ENCODE results near the gene TIPARP. TPM values are rescaled to one million over a fixed set of nuclear protein-coding genes. Genes with fewer than 3 reads are reported as not detected.

The TIPARP gene
- total and polyA plus RNA-seq, 2 of the 13 experiments (the other 11 are each of a cell fraction or from before 2014, with no cell fraction given) = 7.3 to 19.7 TPM

DNA sequence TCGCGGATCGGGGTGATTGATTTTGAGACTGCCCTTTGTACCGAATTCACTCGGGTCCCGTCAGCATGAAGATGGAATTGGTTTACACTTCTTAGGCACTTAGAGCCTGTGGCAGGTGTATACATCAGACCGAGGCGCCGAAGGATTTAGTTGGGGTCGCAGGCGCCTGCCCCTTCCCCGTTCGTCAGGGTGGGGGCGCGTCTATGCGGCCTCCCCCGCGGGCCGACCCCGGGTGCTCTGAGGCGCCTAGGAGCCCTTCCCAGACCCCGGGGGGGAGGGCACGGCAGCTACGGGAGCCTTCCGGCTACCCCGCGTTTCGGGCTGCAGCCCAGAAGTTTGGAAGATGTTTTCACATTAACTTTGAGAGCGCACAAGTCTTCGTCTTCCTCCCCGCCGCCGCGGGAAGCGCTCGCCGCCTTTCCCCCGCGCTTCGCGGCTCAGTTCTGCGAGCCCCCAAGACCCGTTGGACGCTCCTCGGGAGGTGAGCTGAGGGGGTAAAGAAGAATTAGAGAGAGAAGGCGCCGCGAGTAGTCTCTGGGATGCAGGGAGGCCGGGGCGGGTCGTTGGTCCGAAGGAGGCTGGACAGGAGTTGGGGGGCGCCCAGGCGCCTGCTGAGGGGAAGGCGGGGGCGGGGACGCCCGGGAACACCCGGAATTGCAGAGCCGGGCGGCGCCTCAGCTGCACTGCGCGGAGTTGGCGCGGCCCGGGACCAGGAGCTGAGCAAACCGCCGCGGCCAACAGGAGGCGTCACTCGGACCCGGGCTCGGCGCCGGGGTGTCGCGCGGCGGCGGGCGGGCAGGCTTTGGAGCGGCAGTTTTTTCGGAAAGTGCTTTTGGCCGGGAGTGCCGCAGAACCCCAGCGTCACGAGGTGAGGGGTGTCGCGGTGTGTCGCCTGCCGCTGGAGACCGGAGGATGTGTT lies 780 bp downstream of the TIPARP start (continued):
- TF ChIP-seq, protein P1, sequence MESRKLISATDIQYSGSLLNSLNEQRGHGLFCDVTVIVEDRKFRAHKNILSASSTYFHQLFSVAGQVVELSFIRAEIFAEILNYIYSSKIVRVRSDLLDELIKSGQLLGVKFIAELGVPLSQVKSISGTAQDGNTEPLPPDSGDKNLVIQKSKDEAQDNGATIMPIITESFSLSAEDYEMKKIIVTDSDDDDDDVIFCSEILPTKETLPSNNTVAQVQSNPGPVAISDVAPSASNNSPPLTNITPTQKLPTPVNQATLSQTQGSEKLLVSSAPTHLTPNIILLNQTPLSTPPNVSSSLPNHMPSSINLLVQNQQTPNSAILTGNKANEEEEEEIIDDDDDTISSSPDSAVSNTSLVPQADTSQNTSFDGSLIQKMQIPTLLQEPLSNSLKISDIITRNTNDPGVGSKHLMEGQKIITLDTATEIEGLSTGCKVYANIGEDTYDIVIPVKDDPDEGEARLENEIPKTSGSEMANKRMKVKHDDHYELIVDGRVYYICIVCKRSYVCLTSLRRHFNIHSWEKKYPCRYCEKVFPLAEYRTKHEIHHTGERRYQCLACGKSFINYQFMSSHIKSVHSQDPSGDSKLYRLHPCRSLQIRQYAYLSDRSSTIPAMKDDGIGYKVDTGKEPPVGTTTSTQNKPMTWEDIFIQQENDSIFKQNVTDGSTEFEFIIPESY (CRISPR knock-in tag; IDR thresholded peaks at IDR 0.05) = no peak
- no peak for TF ChIP-seq PAWR (CRISPR knock-in tag; IDR thresholded peaks at IDR 0.05; ENCODE audit: borderline replicate concordance)
- peak; percentile 38 for TF ChIP-seq HNRNPLL (IDR thresholded peaks at IDR 0.05; ENCODE audit: low read depth, low read length, poor library complexity, severe bottlenecking)
- TF ChIP-seq CHD2 (IDR thresholded peaks at IDR 0.05; ENCODE audit: low read depth, low read length) = no peak
- no peak for TF ChIP-seq ZNF780A (CRISPR knock-in tag; IDR thresholded peaks at IDR 0.05)
- no peak for TF ChIP-seq NCOR1 (IDR thresholded peaks at IDR 0.05; ENCODE audit: borderline replicate concordance, low read length)
- no peak for TF ChIP-seq ZKSCAN5 (CRISPR knock-in tag; IDR thresholded peaks at IDR 0.05)
- peak; percentile 58 for TF ChIP-seq AGO2 (optimal IDR thresholded peaks at IDR 0.05; ENCODE audit: low read depth, low read length)
- TF ChIP-seq NR2F6 (IDR thresholded peaks at IDR 0.05) = no peak
- TF ChIP-seq NR2F6 (CRISPR knock-in tag; IDR thresholded peaks at IDR 0.05) = no peak
- TF ChIP-seq RORA (CRISPR knock-in tag; IDR thresholded peaks at IDR 0.05) = no peak
- TF ChIP-seq ADNP (CRISPR knock-in tag; IDR thresholded peaks at IDR 0.05) = peak; percentile 98
- TF ChIP-seq HMG20B (CRISPR knock-in tag; conservative IDR thresholded peaks at IDR 0.05) = no peak
- no peak for TF ChIP-seq ZNF354B (CRISPR knock-in tag; IDR thresholded peaks at IDR 0.05)
- TF ChIP-seq, protein P2, sequence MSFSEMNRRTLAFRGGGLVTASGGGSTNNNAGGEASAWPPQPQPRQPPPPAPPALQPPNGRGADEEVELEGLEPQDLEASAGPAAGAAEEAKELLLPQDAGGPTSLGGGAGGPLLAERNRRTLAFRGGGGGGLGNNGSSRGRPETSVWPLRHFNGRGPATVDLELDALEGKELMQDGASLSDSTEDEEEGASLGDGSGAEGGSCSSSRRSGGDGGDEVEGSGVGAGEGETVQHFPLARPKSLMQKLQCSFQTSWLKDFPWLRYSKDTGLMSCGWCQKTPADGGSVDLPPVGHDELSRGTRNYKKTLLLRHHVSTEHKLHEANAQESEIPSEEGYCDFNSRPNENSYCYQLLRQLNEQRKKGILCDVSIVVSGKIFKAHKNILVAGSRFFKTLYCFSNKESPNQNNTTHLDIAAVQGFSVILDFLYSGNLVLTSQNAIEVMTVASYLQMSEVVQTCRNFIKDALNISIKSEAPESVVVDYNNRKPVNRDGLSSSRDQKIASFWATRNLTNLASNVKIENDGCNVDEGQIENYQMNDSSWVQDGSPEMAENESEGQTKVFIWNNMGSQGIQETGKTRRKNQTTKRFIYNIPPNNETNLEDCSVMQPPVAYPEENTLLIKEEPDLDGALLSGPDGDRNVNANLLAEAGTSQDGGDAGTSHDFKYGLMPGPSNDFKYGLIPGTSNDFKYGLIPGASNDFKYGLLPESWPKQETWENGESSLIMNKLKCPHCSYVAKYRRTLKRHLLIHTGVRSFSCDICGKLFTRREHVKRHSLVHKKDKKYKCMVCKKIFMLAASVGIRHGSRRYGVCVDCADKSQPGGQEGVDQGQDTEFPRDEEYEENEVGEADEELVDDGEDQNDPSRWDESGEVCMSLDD (CRISPR knock-in tag; IDR thresholded peaks at IDR 0.05; ENCODE audit: borderline replicate concordance) = peak; percentile 34; the same call in 1 of the 2 replicates
- no peak for TF ChIP-seq ZEB1 (IDR thresholded peaks at IDR 0.05; ENCODE audit: insufficient replicate concordance, low read depth)
- no peak for TF ChIP-seq FOXK2 (IDR thresholded peaks at IDR 0.05)
- no peak for TF ChIP-seq ZNF589 (CRISPR knock-in tag; conservative IDR thresholded peaks at IDR 0.05)
- TF ChIP-seq, protein P3, sequence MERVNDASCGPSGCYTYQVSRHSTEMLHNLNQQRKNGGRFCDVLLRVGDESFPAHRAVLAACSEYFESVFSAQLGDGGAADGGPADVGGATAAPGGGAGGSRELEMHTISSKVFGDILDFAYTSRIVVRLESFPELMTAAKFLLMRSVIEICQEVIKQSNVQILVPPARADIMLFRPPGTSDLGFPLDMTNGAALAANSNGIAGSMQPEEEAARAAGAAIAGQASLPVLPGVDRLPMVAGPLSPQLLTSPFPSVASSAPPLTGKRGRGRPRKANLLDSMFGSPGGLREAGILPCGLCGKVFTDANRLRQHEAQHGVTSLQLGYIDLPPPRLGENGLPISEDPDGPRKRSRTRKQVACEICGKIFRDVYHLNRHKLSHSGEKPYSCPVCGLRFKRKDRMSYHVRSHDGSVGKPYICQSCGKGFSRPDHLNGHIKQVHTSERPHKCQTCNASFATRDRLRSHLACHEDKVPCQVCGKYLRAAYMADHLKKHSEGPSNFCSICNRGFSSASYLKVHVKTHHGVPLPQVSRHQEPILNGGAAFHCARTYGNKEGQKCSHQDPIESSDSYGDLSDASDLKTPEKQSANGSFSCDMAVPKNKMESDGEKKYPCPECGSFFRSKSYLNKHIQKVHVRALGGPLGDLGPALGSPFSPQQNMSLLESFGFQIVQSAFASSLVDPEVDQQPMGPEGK (CRISPR knock-in tag; IDR thresholded peaks at IDR 0.05) = peak; percentile 70
- TF ChIP-seq REXO4 (CRISPR knock-in tag; IDR thresholded peaks at IDR 0.05; ENCODE audit: borderline replicate concordance) = no peak
- TF ChIP-seq ELF4 (CRISPR knock-in tag; IDR thresholded peaks at IDR 0.05; ENCODE audit: borderline replicate concordance) = peak; percentile 23; the same call in 1 of the 2 replicates
- no peak for TF ChIP-seq SYNCRIP (IDR thresholded peaks at IDR 0.05; ENCODE audit: insufficient read depth, low read depth, low read length)
- TF ChIP-seq SP2 (CRISPR knock-in tag; IDR thresholded peaks at IDR 0.05) = no peak
